Vagina (tissue), 2 donors: ENCODE measurements around the gene C16orf74.

Experiments used
- CTCF ChIP-seq, 3 experiments: fragments of 450-650 bp in 2 of 3; fragments of 200-600 bp in 1 of 3; sonication (generic) in 1 of 3; IDR thresholded peaks; one replicate each; pipeline ENCODE4 v1.5.1; 2017 to 2019; ENCODE audit warnings: antibody characterized with exemption in 3 of 3, mild to moderate bottlenecking in 2 of 3, moderate library complexity in 2 of 3
- POLR2A ChIP-seq, 2 donors: fragments of 450-650 bp; IDR thresholded peaks; one replicate each; pipeline ENCODE4 v1.6.1; 2017; ENCODE audit warnings: antibody characterized with exemption in 2 of 2, mild to moderate bottlenecking in 2 of 2, moderate library complexity in 2 of 2
- POLR2AphosphoS5 ChIP-seq, 2 donors: sonication (generic); formaldehyde crosslinking; IDR thresholded peaks; one replicate each; pipeline ENCODE4 v1.9.0; 2017; ENCODE audit warnings: antibody characterized with exemption in 2 of 2, mild to moderate bottlenecking in 2 of 2, low read depth in 1 of 2; ENCODE audit not compliant: insufficient read depth in 1 of 2

GRCh38 chr16:85698935-85699558, 51.8 kb downstream of the C16orf74 start:
- TF ChIP-seq CTCF (IDR thresholded peaks at IDR 0.05) (no peak), POLR2A (IDR thresholded peaks at IDR 0.05) (no peak), POLR2AphosphoS5 (IDR thresholded peaks at IDR 0.05; ENCODE audit: insufficient read depth in 1 of 2, low read depth in 1 of 2) (no peak)
